Endometrium (tissue), 2 donors: ENCODE results near the gene CHGA.

Experiments used
- FAIRE-seq: peaks from 2 replicates; lab custom pipeline; 2012; peaks lifted over from hg19 to GRCh38; lab: Jason Lieb, UNC
- donor health status: control.
- donor health status: control.

The CHGA gene

GRCh38 chr14:92944976-92945375, 22.0 kb downstream of the CHGA start:
- no peak for FAIRE-seq

- no peak for FAIRE-seq
These were observed 22.6 kb downstream of the CHGA start for GRCh38 chr14:92945544-92945943.

GRCh38 chr14:92945959-92946846, 23.3 kb downstream of the CHGA start:
- FAIRE-seq, result no peak

- no peak for FAIRE-seq
These were observed 24.0 kb downstream of the CHGA start for GRCh38 chr14:92946847-92947545.

GRCh38 chr14:92948647-92949046, 25.7 kb downstream of the CHGA start:
- no peak for FAIRE-seq

GRCh38 chr14:92949496-92950192, 26.7 kb downstream of the CHGA start:
- FAIRE-seq, result no peak

GRCh38 chr14:92950193-92950540, 27.2 kb downstream of the CHGA start:
- no peak for FAIRE-seq

- no peak for FAIRE-seq
These were observed 27.8 kb downstream of the CHGA start for GRCh38 chr14:92950773-92951172.

GRCh38 chr14:92951261-92951660, 28.3 kb downstream of the CHGA start:
- no peak for FAIRE-seq

GRCh38 chr14:92951912-92952471, 29.0 kb downstream of the CHGA start:
- no peak for FAIRE-seq

GRCh38 chr14:92952481-92953298, 29.7 kb downstream of the CHGA start:
- no peak for FAIRE-seq

- no peak for FAIRE-seq
These were observed 30.6 kb downstream of the CHGA start for GRCh38 chr14:92953526-92953925.

GRCh38 chr14:92954933-92955332, 32.0 kb downstream of the CHGA start:
- FAIRE-seq, result no peak

GRCh38 chr14:92955381-92955780, 32.4 kb downstream of the CHGA start:
- FAIRE-seq, result no peak

GRCh38 chr14:92956961-92957360, 34.0 kb downstream of the CHGA start:
- FAIRE-seq, result no peak

GRCh38 chr14:92958373-92959188, 35.6 kb downstream of the CHGA start:
- no peak for FAIRE-seq

- FAIRE-seq, result no peak
These were observed 36.2 kb downstream of the CHGA start for GRCh38 chr14:92959189-92959531.

- no peak for FAIRE-seq
These were observed 37.1 kb downstream of the CHGA start for GRCh38 chr14:92959761-92960680.

- no peak for FAIRE-seq
These were observed 38.0 kb downstream of the CHGA start for GRCh38 chr14:92960706-92961566.
